HT1080 (cell line): ENCODE results near the gene PHC2. TPM values are rescaled to one million over a fixed set of nuclear protein-coding genes. Genes with fewer than 3 reads are reported as not detected.

Experiments used
- DNase-seq: peaks from one replicate; pipeline ENCODE4 v3.0.0-alpha.2; 2015; ENCODE audit warnings: low read depth
- total RNA-seq: library from RNA; depleted of rRNA; stranded (reverse); fragments of >200 nt; shearing (Covaris generic); gene quantifications from 2 replicates; pipeline ENCODE4 v1.2.3, GENCODE V29; 2014

The PHC2 gene
- total RNA-seq, 1 experiment from 2014 or later: 240 TPM

DNA sequence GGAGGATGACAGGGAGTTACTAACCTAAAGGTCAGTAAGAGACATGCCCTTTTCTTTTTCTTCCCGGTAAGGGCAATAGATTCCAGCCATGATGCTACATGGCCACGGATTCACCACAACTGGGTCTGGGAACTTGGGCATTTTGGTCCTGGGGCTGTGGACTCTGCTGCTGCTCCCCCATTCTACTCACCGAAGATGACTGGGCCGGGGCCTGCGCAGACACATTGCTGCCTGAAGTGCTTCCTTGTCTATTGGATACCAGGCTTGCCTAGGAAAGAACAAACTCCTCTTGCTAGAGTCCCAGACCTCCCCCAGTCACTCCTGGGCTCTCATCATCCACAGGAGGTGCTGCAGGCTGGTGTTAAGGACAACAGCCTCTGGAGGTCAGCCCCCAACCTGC, 60.1 kb downstream of the PHC2 start:
- no peak for DNase-seq

GRCh38 chr1:33370301-33370700, 60.6 kb downstream of the PHC2 start:
- no peak for DNase-seq

DNA sequence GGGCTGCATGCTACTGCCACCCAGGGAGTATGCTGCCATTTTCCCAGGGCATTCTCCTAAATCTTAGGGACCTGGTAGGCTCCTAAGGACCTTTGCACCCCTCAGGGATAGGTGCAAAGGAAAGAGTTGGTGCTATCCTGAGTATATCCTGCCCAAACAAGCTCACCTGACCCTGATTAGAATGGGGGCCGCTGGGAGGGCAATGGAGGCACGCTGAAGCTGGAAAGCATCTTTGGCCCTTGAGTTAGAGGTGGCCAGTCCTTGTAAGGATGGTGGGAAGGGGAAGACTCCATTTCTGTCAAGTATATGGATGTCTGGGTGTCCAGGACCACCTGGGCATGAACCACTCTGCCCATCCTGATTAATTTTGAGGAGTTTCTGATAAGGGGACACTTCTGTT, 61.1 kb downstream of the PHC2 start:
- DNase-seq: no peak

DNA sequence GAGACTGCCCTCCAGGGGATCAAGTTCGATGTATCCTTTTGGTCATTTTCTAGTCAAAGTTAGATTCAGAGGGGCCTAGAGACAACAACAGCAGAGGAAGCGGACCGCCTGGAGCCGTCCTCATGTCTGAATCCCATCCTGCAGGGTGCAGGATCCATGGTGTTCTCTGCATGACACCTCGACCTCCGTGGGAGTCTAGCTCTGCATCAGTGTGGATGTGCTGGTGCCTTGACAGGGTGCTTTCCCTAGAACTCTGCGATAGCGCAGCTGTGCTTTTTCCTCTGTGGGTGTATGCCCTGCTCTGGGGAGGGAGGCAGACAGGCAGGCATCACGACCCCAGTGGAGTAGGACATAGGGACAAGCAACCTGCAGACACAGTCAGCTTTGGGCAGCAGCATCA, 61.8 kb downstream of the PHC2 start:
- DNase-seq: no peak

DNA sequence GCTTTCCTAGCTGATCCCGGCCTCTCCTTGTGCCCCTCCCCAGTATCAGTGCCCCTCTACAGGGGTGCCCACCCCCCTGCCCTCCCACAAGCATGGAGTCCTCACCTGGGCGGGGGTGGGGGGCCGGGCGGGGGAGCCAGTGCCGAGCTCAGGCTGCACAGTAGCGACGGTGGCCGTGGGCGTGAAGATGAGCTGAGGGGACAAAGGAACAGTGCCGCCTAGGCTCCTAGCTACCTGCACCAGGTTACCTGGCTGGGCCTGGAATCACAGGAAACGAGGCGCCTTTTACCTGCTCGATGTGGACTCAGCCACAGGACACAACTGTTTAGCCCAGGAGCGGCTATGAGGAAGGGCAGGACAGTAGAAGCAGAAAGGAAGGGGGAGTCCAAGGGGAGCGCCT, 62.5 kb downstream of the PHC2 start:
- no peak for DNase-seq

- peak; percentile 79 for DNase-seq
These were observed 63.1 kb downstream of the PHC2 start for GRCh38 chr1:33367485-33368405.

- DNase-seq: no peak
These were observed 64.0 kb downstream of the PHC2 start for GRCh38 chr1:33366762-33367484.

- DNase-seq: no peak
These were observed 65.3 kb downstream of the PHC2 start for GRCh38 chr1:33365560-33365997.

DNA sequence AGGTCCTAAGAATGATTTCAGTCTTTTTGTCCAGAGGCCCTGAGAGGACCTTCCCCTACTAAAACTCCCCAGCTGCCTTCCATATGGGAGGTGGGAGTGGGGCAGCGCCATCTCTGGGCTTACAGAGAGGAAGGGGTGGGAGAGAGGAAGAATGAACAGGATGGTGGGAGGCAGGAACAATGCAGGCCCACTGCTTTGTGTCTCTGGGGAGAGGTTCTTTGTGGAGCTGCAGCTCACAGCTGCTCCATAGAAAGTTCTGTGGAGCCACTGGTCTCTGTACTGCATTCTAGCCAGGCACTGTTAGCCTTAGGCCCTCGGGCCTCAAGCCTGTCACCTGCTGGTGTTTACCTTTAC, 66.4 kb downstream of the PHC2 start:
- DNase-seq: no peak

- DNase-seq: no peak
These were observed 67.4 kb downstream of the PHC2 start for GRCh38 chr1:33363470-33363861.

GRCh38 chr1:33363021-33363420, 67.9 kb downstream of the PHC2 start:
- no peak for DNase-seq

- DNase-seq: no peak
These were observed 69.2 kb downstream of the PHC2 start for GRCh38 chr1:33361532-33362235.

DNA sequence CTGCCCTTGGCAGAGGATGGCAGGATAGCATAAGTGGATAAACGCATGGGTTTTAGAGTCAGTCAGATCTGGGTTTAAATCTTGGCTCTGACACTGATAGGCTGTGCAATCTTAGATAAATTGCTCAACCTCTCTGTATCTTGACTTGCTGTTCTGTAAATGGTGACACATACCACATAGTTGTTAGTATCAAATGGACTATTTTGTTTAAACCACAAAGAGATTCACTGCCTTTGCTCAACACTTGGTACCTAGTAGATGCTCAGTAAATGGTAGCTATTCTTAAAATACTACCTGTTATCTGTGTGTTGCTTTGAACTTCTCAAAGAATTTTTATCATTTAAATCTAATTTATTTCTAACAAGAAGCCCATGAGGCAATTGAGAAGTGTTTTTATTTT, 70.5 kb downstream of the PHC2 start:
- no peak for DNase-seq

DNA sequence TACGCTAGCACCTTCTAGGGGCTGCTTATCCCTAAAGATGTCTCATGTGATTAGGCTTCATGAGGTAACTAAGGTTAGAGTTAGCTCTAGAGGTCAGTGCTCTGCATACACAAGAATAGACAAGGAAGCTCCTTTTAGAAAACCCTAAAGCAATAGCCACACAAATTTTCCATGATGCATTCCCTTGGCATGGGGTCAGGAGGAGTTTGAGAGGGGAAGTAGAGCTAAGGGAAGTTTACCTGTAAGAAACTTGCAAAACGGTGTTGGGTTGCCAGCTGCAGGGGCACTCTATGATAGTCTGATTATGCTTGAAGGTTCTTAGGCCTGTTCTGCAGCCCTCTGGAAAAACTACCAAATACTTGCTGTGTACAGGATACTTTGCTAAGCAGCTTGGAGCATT, 71.0 kb downstream of the PHC2 start:
- DNase-seq: no peak

DNA sequence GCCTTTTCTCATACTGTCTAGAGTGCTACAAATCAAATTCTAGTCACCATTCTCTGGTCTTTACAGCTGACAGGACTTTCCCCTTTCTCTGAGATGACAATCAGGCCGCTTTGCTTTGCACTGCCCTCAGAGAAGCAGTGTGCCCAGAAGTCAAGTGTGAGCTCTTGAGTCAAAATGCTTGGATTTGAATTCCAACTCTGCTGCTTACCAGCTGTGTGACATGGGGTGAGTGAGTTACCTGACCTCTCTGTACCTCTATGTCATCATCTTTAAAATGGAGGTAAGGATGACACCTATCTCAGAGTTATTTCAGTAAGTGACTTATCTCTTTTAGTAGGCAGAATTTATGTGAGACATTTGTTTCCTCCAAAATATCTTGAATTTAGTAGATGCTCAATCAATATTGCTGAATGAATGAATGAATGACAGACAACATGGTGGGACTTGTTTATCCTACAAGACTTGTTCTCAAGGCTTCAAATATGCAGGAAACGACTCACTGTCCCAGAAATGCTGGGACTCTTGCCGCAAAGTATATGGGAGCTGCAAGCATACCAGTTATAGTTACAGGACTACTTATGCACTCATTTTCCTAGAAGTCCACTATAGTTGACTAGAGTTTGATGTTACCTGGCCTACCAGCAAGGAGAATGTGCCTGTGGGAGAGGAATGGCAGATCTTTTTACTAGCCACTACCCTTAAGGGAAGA, 71.9 kb downstream of the PHC2 start:
- peak; percentile 66 for DNase-seq

DNA sequence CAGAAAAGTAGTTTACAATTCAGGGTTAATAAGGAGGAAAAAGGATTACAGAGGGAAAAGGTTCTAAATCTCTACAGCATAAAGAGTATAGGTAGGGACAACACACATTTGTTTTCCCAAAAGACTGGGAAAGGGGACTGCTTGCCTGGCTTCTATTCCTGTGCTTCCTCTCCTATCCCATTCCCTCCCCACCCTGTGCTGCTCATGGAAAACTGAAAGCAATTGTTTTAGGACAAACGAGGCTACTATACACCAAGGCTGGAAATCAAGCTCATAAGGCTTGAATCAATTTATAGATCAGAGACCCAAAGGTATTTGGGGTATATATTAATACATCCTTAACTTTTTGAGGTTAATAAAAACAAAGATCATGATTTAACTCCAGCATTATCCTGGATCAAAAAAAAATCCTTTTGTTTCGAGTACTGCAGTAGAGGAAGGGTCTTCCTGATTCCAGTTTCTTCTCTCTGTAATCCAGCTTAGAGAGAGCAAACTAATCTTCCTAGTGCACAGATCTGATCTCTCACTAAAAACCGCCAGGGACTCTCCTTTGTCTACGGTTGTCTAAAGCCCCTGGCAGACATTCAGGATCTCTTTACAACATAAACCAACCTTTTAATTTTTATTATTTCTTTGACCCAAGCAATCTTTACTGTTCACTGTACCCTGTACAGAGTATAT, 72.6 kb downstream of the PHC2 start:
- DNase-seq: no peak

DNA sequence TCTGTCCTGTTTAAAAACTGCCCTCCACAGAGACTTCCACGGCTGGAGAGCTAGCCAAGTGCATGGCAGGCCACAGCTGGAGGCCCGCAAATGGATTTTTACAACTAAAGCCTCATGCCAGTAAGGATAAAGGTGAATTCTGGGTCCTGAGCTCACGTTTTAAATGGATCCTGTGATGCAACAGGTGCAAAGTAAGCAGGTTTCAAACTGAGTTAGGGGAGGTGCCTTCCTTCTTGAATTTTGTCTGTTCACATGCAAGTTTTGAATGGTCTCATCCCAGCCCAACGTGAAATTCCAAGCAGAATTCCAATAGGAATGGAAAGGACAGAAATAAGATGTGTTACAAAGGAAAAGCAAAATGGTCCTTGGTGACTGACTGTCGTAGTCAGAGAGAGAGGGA, 73.8 kb downstream of the PHC2 start:
- no peak for DNase-seq

- DNase-seq: no peak
These were observed 76.1 kb downstream of the PHC2 start for GRCh38 chr1:33354707-33355316.

DNA sequence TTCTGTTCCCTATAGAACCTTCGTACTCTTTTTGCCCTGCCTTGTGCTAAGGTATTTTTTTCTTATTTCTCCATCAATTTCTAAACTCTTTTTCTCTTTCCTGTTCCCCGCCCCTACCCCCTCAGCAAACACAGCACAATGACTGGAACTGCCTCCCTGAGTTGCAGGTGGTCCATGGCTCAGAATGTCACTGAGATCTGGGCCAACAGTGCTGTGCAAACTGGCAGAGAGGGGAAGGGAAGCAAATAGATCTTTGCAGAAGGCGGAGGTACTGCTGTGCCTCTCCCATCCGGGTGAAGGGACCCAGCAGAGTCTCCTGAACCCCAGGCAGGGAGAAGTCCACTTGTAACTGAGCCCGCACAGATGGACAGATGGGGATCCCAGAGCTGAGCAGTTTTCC, 77.4 kb downstream of the PHC2 start:
- no peak for DNase-seq

- DNase-seq: no peak
These were observed 79.6 kb downstream of the PHC2 start for GRCh38 chr1:33351281-33351660.
